Smooth muscle cell (in vitro differentiated cells): ENCODE measurements around the gene NKAIN4. TPM values are rescaled to one million over a fixed set of nuclear protein-coding genes. Genes with fewer than 3 reads are reported as not detected.

ENCODE experiments used
- DNase-seq: peaks from one replicate; lab custom pipeline; 2025; ENCODE audit not compliant: unreplicated experiment; lab: John Stamatoyannopoulos, UW
- H2AFZ ChIP-seq: fragments of 200-600 bp; sonication (generic); 2 replicates; pipeline ENCODE4 v1.6.0; 2016; ENCODE audit warnings: antibody characterized with exemption, low read depth, mild to moderate bottlenecking
- H3F3A ChIP-seq: fragments of 200-600 bp; sonication (generic); 2 replicates; pipeline ENCODE4 v1.6.0; 2017; ENCODE audit warnings: antibody characterized with exemption, low read depth
- H3K27ac ChIP-seq: fragments of 200-600 bp; sonication (generic); 2 replicates; pipeline ENCODE4 v1.5.1; 2016; ENCODE audit warnings: low read depth, mild to moderate bottlenecking
- H3K27me3 ChIP-seq: fragments of 200-600 bp; sonication (generic); 2 replicates; pipeline ENCODE4 v1.6.1; 2016; ENCODE audit warnings: low read depth, mild to moderate bottlenecking
- H3K36me3 ChIP-seq: fragments of 200-600 bp; sonication (generic); 2 replicates; pipeline ENCODE4 v1.5.1; 2016; ENCODE audit warnings: low read depth
- H3K4me1 ChIP-seq: fragments of 200-600 bp; sonication (generic); 2 replicates; pipeline ENCODE4 v1.5.1; 2016; ENCODE audit warnings: low read depth
- H3K4me2 ChIP-seq: fragments of 200-600 bp; sonication (generic); 2 replicates; pipeline ENCODE4 v1.6.0; 2016; ENCODE audit warnings: mild to moderate bottlenecking
- H3K4me3 ChIP-seq: fragments of 200-600 bp; sonication (generic); 2 replicates; pipeline ENCODE4 v1.5.1; 2016; ENCODE audit warnings: mild to moderate bottlenecking
- H3K79me2 ChIP-seq: fragments of 200-600 bp; sonication (generic); 2 replicates; pipeline ENCODE4 v1.6.0; 2016; ENCODE audit warnings: low read depth, mild to moderate bottlenecking
- H3K9ac ChIP-seq: fragments of 200-600 bp; sonication (generic); 2 replicates; pipeline ENCODE4 v1.6.0; 2016; ENCODE audit warnings: low read depth
- H3K9me3 ChIP-seq: fragments of 200-600 bp; sonication (generic); replicated peaks from 2 replicates; pipeline ENCODE4 v1.5.1; 2016; ENCODE audit warnings: low read depth
- H4K20me1 ChIP-seq: fragments of 200-600 bp; sonication (generic); 2 replicates; pipeline ENCODE4 v1.6.0; 2016; ENCODE audit warnings: low read depth
- WGBS: methylation state at CpG from one replicate; pipeline ENCODE4 v1.1.7; 2016; ENCODE audit warnings: low lambda C conversion rate; 5-methylcytosine and 5-hydroxymethylcytosine counted together
- polyA plus RNA-seq: library from polyadenylated mRNA; unstranded; fragments of >200 nt; fragmentation: Nextera tagmentation; extraction: Ambion mirVana; gene quantifications from 2 replicates; pipeline ENCODE4 v1.2.1, GENCODE V29; 2016
- total RNA-seq: library from RNA; depleted of rRNA; stranded (reverse); fragments of >200 nt; gene quantifications from 2 replicates; pipeline ENCODE4 v1.2.3, GENCODE V29; 2014
- TF ChIP-seq, protein P1 (sequence below): fragments of 200-600 bp; sonication (generic); IDR thresholded peaks from 2 replicates; pipeline ENCODE4 v1.5.1; 2017; ENCODE audit warnings: borderline replicate concordance, mild to moderate bottlenecking, antibody characterized with exemption; ENCODE audit not compliant: insufficient read depth, poor library complexity, severe bottlenecking

The NKAIN4 gene
- total and polyA plus RNA-seq, 2 experiments from 2014 or later, result 19.8 to 50.0 TPM

DNA sequence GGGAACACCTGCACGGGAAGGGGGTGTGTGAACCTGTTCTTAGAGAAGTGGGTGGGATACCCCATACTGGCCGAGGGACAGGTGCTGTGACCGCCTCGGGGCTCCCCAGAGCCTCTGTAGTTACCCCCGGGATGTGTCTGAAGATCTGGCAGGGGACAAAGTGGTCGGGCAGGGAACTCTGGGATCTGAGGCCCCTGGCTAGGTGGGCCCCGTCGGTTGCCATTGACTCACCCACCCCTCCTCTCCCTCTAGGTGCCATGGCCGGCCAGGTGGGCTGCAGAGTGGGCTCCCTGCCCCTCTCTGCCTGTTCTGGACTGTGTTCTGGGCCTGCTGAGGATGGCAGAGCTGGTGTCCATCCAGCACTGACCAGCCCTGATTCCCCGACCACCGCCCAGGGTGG lies 14.3 kb downstream of the NKAIN4 start:
- peaks cover 13% of the 10 kb centered on the region for H3K4me1 ChIP-seq
- no peak overlapping the region for H3K4me3 ChIP-seq
- H3F3A ChIP-seq, result no peaks in the 10 kb centered on the region
- no peaks in the 10 kb centered on the region for H3K79me2 ChIP-seq
- H3K4me2 ChIP-seq, result no peak overlapping the region
- H3K27me3 ChIP-seq, result no peaks in the 10 kb centered on the region
- no peak overlapping the region for H3K9ac ChIP-seq
- no peaks in the 10 kb centered on the region for H3K36me3 ChIP-seq
- no peaks in the 10 kb centered on the region for H4K20me1 ChIP-seq
- H3K9me3 ChIP-seq, result no peaks in the 10 kb centered on the region
- TF ChIP-seq, protein P1, sequence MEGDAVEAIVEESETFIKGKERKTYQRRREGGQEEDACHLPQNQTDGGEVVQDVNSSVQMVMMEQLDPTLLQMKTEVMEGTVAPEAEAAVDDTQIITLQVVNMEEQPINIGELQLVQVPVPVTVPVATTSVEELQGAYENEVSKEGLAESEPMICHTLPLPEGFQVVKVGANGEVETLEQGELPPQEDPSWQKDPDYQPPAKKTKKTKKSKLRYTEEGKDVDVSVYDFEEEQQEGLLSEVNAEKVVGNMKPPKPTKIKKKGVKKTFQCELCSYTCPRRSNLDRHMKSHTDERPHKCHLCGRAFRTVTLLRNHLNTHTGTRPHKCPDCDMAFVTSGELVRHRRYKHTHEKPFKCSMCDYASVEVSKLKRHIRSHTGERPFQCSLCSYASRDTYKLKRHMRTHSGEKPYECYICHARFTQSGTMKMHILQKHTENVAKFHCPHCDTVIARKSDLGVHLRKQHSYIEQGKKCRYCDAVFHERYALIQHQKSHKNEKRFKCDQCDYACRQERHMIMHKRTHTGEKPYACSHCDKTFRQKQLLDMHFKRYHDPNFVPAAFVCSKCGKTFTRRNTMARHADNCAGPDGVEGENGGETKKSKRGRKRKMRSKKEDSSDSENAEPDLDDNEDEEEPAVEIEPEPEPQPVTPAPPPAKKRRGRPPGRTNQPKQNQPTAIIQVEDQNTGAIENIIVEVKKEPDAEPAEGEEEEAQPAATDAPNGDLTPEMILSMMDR, result no peak
- H3K27ac ChIP-seq, result no peak overlapping the region
- WGBS, result 87% methylated on average over 11 of the region's 11 CpGs
- H2AFZ ChIP-seq, result no peak overlapping the region
- no peak for DNase-seq

DNA sequence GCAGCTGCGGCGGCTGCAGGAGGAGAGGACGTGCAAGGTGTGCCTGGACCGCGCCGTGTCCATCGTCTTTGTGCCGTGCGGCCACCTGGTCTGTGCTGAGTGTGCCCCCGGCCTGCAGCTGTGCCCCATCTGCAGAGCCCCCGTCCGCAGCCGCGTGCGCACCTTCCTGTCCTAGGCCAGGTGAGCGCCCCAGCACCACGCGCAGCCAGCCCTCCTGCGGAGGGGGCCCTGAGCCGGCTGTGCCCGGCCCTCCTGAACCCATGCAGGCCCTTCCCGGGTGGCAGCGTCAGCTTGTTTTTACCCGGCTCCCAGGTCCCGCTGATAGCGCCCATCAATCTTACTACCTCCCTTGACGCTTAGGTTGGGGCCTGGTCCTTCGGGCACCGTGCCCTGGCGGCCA lies 14.8 kb downstream of the NKAIN4 start:
- no peaks in the 10 kb centered on the region for H3K27me3 ChIP-seq
- no peak overlapping the region for H2AFZ ChIP-seq
- H3K4me2 ChIP-seq, result no peak overlapping the region
- TF ChIP-seq, protein P1, result no peak
- H3K9me3 ChIP-seq, result no peaks in the 10 kb centered on the region
- no peak overlapping the region for H3K4me3 ChIP-seq
- H3K36me3 ChIP-seq, result no peaks in the 10 kb centered on the region
- H3K4me1 ChIP-seq, result peaks cover 13% of the 10 kb centered on the region
- no peak overlapping the region for H3K27ac ChIP-seq
- H4K20me1 ChIP-seq, result no peaks in the 10 kb centered on the region
- WGBS, result 94% methylated on average over 30 of the region's 30 CpGs
- no peak overlapping the region for H3K9ac ChIP-seq
- H3F3A ChIP-seq, result no peaks in the 10 kb centered on the region
- H3K79me2 ChIP-seq, result no peaks in the 10 kb centered on the region
- no peak for DNase-seq

DNA sequence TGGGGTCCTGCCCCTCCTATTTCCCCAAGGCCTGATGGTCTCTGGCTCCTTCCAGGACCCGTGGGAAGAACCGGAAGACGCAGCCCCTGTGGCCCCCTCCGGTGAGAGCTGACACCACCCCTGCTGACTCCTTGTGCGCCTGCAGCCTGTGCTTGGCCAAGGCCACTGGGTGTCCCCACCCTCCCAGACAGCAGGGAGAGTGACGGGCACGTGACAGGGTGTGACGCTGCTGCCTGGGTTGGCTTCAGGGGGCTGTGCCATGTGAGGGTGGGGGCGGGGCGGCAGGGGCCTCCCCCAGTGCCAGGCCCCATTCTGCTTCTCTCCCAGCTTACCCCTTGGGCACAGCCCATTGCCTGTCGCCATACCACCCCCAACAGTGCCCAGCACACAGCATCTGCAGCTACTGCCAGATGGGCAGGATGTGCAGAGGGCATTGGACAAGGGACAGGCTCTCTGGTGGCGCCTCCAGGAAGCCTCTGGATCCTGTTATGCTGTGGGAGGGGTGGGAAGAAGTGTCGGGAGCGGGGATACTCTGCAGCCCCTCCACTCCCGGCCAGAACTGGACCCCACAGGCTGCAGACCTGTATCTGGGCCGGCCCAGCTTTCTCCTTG lies 15.6 kb downstream of the NKAIN4 start:
- Histone ChIP-seq H3K4me1 (peaks cover 16% of the 10 kb centered on the region), H3K4me2 (no peak overlapping the region)
- 80% methylated on average over 16 of the region's 16 CpGs for WGBS

DNA sequence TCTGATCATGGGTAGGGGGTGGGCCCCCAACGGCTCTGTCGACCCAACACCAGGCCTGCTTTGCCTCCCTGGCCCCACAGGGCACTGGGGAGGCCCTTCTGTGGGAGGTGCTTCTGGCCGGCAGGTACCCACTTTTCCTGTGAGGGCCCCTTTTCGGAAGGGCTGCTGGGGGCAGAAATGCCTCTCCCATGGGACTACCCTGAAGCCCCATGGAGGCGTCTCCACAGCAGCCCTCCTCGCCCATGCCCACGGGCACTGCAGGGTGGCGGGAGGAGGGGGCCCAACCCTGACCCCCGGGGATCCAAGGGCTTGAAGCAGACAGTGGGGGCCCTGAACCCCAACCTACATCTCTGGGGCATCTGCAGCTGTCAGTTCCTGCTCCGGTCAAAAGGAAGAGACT lies 16.2 kb downstream of the NKAIN4 start:
- DNase-seq, result no peak
- no peaks in the 10 kb centered on the region for H4K20me1 ChIP-seq
- no peaks in the 10 kb centered on the region for H3K27me3 ChIP-seq
- H3F3A ChIP-seq, result peaks cover 6% of the 10 kb centered on the region
- TF ChIP-seq, protein P1, result no peak
- no peaks in the 10 kb centered on the region for H3K36me3 ChIP-seq
- H3K9me3 ChIP-seq, result no peaks in the 10 kb centered on the region
- H2AFZ ChIP-seq, result no peak overlapping the region
- WGBS, result 90% methylated on average over 10 of the region's 10 CpGs
- no peak overlapping the region for H3K4me2 ChIP-seq
- no peaks in the 10 kb centered on the region for H3K79me2 ChIP-seq
- no peak overlapping the region for H3K9ac ChIP-seq
- no peak overlapping the region for H3K27ac ChIP-seq
- no peak overlapping the region for H3K4me3 ChIP-seq
- H3K4me1 ChIP-seq, result peaks cover 22% of the 10 kb centered on the region

More for the DNA sequence above, 15.6 kb downstream of the NKAIN4 start:
- Histone ChIP-seq H3K4me3 (no peak overlapping the region), H2AFZ (no peak overlapping the region), H3K36me3 (no peaks in the 10 kb centered on the region), H3K9me3 (no peaks in the 10 kb centered on the region), H3F3A (peaks cover under 1% of the 10 kb centered on the region), H3K9ac (no peak overlapping the region), H3K79me2 (no peaks in the 10 kb centered on the region), H3K27ac (no peak overlapping the region), H3K27me3 (no peaks in the 10 kb centered on the region), H4K20me1 (no peaks in the 10 kb centered on the region)
- TF ChIP-seq, protein P1, result no peak
- DNase-seq, result no peak
